ENCODE data around the gene RNF227. TPM values are rescaled to one million over a fixed set of nuclear protein-coding genes. Genes with fewer than 3 reads are reported as not detected.

Gene RNF227
- total and polyA plus RNA-seq, 2 of the 13 experiments (the other 11 are each of a cell fraction or from before 2014, with no cell fraction given), result 0.20 to 0.79 TPM

GRCh38 chr17:7873051-7873450 is 43.0 kb downstream of the RNF227 start:
- no peak overlapping the region for H3K9ac ChIP-seq (ENCODE audit: insufficient read depth, low read depth, low read length)
- peaks cover 10% of the 10 kb centered on the region for H3K4me1 ChIP-seq (ENCODE audit: insufficient read depth, low read length)
- H3K4me2 ChIP-seq (ENCODE audit: low read depth, low read length), result no peak overlapping the region
- in situ Hi-C loops (cut with HindIII; ENCODE audit: extremely low pct_ligation_motif_present, low pct_unique_long_range_greater_than_20kb) (no loop called here), intact Hi-C loops (cut with micrococcal nuclease; ENCODE audit: unreplicated experiment) (no loop called here)
- H3K79me2 ChIP-seq (ENCODE audit: insufficient read depth, low read length), result no peaks in the 10 kb centered on the region
- H3K4me3 ChIP-seq (replicated peaks in 1 of 3; ENCODE audit: insufficient read depth in 1 of 3, low read depth in 2 of 3, low read length in 3 of 3), result no peak overlapping the region
- no peak overlapping the region for H2AFZ ChIP-seq (ENCODE audit: low read length)
- CTCF ChIA-PET (ENCODE audit: low intra/inter-chr PET ratio, low total read pairs), result no interaction called here
- no peaks in the 10 kb centered on the region for H3K9me3 ChIP-seq (ENCODE audit: low read length)
- no peaks in the 10 kb centered on the region for H3K36me3 ChIP-seq (replicated peaks in 1 of 2; ENCODE audit: control insufficient read depth in 1 of 2, insufficient read depth in 2 of 2, low read length in 2 of 2)
- FAIRE-seq (no peak), DNase-seq (ENCODE audit: low spot score) (no peak), ATAC-seq (no peak)
- H3K27ac ChIP-seq (ENCODE audit: extremely low read length, insufficient read depth, low read length), result no peak overlapping the region
- 37% methylated on average over 4 of the region's 4 CpGs for WGBS (ENCODE audit: low lambda C conversion rate)
- H3K27me3 ChIP-seq (ENCODE audit: control insufficient read depth in 1 of 2, insufficient read depth in 2 of 2, low read length in 2 of 2), result no peaks in the 10 kb centered on the region
- TF ChIP-seq, protein P1, sequence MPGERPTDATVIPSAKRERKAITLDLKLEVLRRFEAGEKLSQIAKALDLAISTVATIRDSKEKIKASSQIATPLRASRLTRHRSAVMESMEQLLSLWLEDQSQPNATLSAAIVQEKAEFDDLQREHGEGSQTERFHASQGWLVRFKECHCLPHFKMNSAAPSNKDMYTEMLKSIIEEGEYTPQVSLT (CRISPR knock-in tag; IDR thresholded peaks at IDR 0.05; ENCODE audit: borderline replicate concordance, low read depth), result no peak
- TF ChIP-seq ZNF816 (CRISPR knock-in tag; IDR thresholded peaks at IDR 0.05; ENCODE audit: borderline replicate concordance) (no peak), KLF12 (CRISPR knock-in tag; IDR thresholded peaks at IDR 0.05; ENCODE audit: borderline replicate concordance) (no peak)
- no peaks in the 10 kb centered on the region for H4K20me1 ChIP-seq (ENCODE audit: insufficient read depth, low read length)
- BruUV-seq (replicated peaks), result no TSS peak
- POLR2A ChIA-PET, result no interaction called here

DNA sequence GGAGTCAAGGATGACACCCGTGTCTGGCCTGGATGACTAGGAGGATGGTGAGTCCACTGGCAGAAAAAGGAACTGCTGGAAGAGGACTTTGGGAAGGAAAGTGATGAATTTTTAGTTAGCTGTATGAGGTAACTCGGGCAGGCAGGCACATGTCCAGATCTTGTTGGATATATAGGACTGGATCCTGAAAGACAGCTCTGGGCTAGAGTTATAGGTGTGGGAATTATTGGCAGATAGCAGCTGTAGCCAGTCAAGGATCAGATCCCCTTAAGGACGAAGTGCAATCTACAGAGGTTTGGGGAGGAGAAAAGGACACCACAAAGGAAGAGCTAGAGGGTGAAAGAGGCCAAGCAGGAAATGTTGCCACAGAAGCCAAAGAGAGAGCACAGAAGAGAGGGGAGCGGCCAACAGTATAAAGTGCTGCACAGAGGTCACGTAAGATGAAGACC is 48.2 kb downstream of the RNF227 start:
- Histone ChIP-seq H3K79me2 (ENCODE audit: insufficient read depth, low read length) (no peaks in the 10 kb centered on the region), H4K20me1 (ENCODE audit: insufficient read depth, low read length) (no peaks in the 10 kb centered on the region), H3K4me1 (ENCODE audit: insufficient read depth, low read length) (peaks cover 34% of the 10 kb centered on the region), H3K27me3 (ENCODE audit: control insufficient read depth in 1 of 2, insufficient read depth in 2 of 2, low read length in 2 of 2) (no peaks in the 10 kb centered on the region), H3K9ac (ENCODE audit: insufficient read depth, low read depth, low read length) (no peak overlapping the region), H3K9me3 (ENCODE audit: low read length) (peaks cover 8% of the 10 kb centered on the region), H3K27ac (ENCODE audit: extremely low read length, insufficient read depth, low read length) (no peak overlapping the region), H3K4me2 (ENCODE audit: low read depth, low read length) (peak overlapping the region; percentile 38; the same call in 1 of the 2 replicates), H3K36me3 (replicated peaks in 1 of 2; ENCODE audit: control insufficient read depth in 1 of 2, insufficient read depth in 2 of 2, low read length in 2 of 2) (no peaks in the 10 kb centered on the region), H2AFZ (ENCODE audit: low read length) (no peak overlapping the region), H3K4me3 (replicated peaks in 1 of 3; ENCODE audit: insufficient read depth in 1 of 3, low read depth in 2 of 3, low read length in 3 of 3) (no peak overlapping the region)
- no peak for DNase-seq (ENCODE audit: low spot score)
- intact Hi-C loops (cut with micrococcal nuclease; ENCODE audit: unreplicated experiment) (no loop called here), in situ Hi-C loops (cut with HindIII; ENCODE audit: extremely low pct_ligation_motif_present, low pct_unique_long_range_greater_than_20kb) (no loop called here)
- CTCF ChIA-PET (ENCODE audit: low intra/inter-chr PET ratio, low total read pairs), result no interaction called here
- peak; percentile 40; the same call in 1 of the 2 replicates for TF ChIP-seq ZNF263 (CRISPR knock-in tag; IDR thresholded peaks at IDR 0.05)
- TF ChIP-seq, protein P2, sequence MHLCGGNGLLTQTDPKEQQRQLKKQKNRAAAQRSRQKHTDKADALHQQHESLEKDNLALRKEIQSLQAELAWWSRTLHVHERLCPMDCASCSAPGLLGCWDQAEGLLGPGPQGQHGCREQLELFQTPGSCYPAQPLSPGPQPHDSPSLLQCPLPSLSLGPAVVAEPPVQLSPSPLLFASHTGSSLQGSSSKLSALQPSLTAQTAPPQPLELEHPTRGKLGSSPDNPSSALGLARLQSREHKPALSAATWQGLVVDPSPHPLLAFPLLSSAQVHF (CRISPR knock-in tag; IDR thresholded peaks at IDR 0.05), result no peak
- ATAC-seq, result peak; percentile 52; the same call in 2 of the 3 replicates
- POLR2A ChIA-PET, result interaction anchor here (1.0 to 1.9 kb wide), 2 partner anchors 11 to 18 kb away, joined by 3 to 6 read pairs; partner anchors contain the start of gene NAA38
- no peak for FAIRE-seq
- BruUV-seq (replicated peaks), result no TSS peak
- WGBS (ENCODE audit: low lambda C conversion rate), result 46% methylated on average over 5 of the region's 5 CpGs
